Heart left ventricle (tissue), 16 donors: ENCODE measurements around the gene SERTAD2. TPM values are rescaled to one million over a fixed set of nuclear protein-coding genes. Genes with fewer than 3 reads are reported as not detected.

ENCODE experiments used
- ATAC-seq, 4 donors: fragments of 200-7000 bp; cut with Tn5 transposase; one replicate each; pipeline ENCODE4 v1.9.1; 2020 to 2022; ENCODE audit warnings: moderate library complexity in 4 of 4, mild to moderate bottlenecking in 3 of 4, moderate number of reproducible peaks in 1 of 4
- DNase-seq, 5 donors: peaks; one replicate each; pipeline ENCODE4 v3.0.0-alpha.2; 2020
- H3K27ac ChIP-seq, 12 donors: fragments of 200-600 bp; sonication (generic) in 4 of 12; one replicate each; pipeline versions ENCODE4 v1.5.0 to v1.8.0; 2016 to 2022; ENCODE audit warnings: mild to moderate bottlenecking in 2 of 12
- H3K27me3 ChIP-seq, 9 donors: fragments of 200-600 bp; sonication (generic) in 2 of 9; one replicate each; pipeline versions ENCODE4 v1.5.1 to v1.8.0; 2016 to 2022; ENCODE audit warnings: mild to moderate bottlenecking in 3 of 9
- H3K36me3 ChIP-seq, 9 donors: fragments of 200-600 bp; sonication (generic) in 2 of 9; one replicate each; pipeline versions ENCODE4 v1.5.0 to v1.8.0; 2018 to 2022; ENCODE audit warnings: mild to moderate bottlenecking in 2 of 9
- H3K4me1 ChIP-seq, 12 donors: fragments of 200-600 bp; sonication (generic) in 4 of 12; one replicate each; pipeline versions ENCODE4 v1.5.0 to v1.8.0; 2016 to 2022; ENCODE audit warnings: mild to moderate bottlenecking in 3 of 12
- H3K4me3 ChIP-seq, 12 donors: fragments of 200-600 bp; sonication (generic) in 4 of 12; one replicate each; pipeline versions ENCODE4 v1.5.0 to v1.8.0; 2017 to 2022; ENCODE audit warnings: mild to moderate bottlenecking in 9 of 12, moderate library complexity in 4 of 12
- H3K9me3 ChIP-seq, 12 donors: fragments of 200-600 bp; sonication (generic) in 4 of 12; one replicate each; pipeline versions ENCODE4 v1.5.0 to v1.8.0; 2016 to 2022; ENCODE audit warnings: mild to moderate bottlenecking in 1 of 12
- POLR2A ChIP-seq, 2 donors: fragments of 450-650 bp; IDR thresholded peaks; one replicate each; pipeline ENCODE4 v1.6.1; 2017; ENCODE audit warnings: antibody characterized with exemption in 2 of 2, mild to moderate bottlenecking in 2 of 2, moderate library complexity in 2 of 2
- WGBS, 4 donors: extraction: QIAGEN DNeasy Blood & Tissue Kit in 2 of 4; methylation state at CpG; one replicate each; pipeline versions ENCODE4 v1.1.5 to v1.1.7; 2013 to 2018; 5-methylcytosine and 5-hydroxymethylcytosine counted together
- intact Hi-C, 10 donors: fragments of 100-400 bp; cut with DNase I; formaldehyde crosslinking; loops; one replicate each; pipeline versions ENCODE4 v1.11.1 to v1.14.2; 2022
- polyA plus RNA-seq, 2 donors: library from polyadenylated mRNA; stranded (reverse); fragments of 200-250 nt; gene quantifications; one replicate each; pipeline ENCODE4 v1.2.3, GENCODE V29; 2013
- total RNA-seq, 9 donors: library from RNA; depleted of rRNA in 2 of 9; stranded (reverse); fragments of >200 nt in 2 of 9; fragmentation: NEBNext Ultra II Directional in 3 of 9; extraction: Animal tissue kit (Norgen Biotek cat#: 25700) in 3 of 9; gene quantifications; one replicate each; pipeline versions ENCODE4 v1.1.0 to v1.2.4, GENCODE V29; 2016 to 2023
- TF ChIP-seq, protein P1 (sequence below), 12 donors: fragments of 200-600 bp; sonication (generic) in 4 of 12; IDR thresholded peaks; one replicate each; pipeline versions ENCODE4 v1.5.0 to v1.8.0; 2018 to 2022; ENCODE audit warnings: antibody characterized with exemption in 12 of 12, mild to moderate bottlenecking in 5 of 12
- donor health status: ischemic (EF 13 %, LVEDD 7.1; RV severe dilation, severe dysfunction).
- donor health status: healthy with polysubstance abuse.
- donor health status: DM: no; HTN: yes; CAD: no.
- donor health status: DM: no; HTN: no; CAD: no.
- donor health status: ischemic (EF 25% LVEDD 6.9; RV normal size, moderate dysfunction).
- donor health status: ischemic (EF 25% LVEDD 5.7; RV mildly dilated, moderate dysfunction).
- donor health status: healthy.
- donor health status: DM: yes; HTN: yes; CAD: no.
- donor health status: ischemic (EF 35%, LVEDD 5.7; RV mildly dilated, moderate dysfunction).
- donor health status: nonischemic (EF 11% LVEDD 7.7; RV severe dilation, severe dysfunction).
- donor health status: DM: yes; HTN: yes; CAD: no.
- donor health status: PGD.
- donor health status: ischemic (EF 29% LVEDD 5.4; RV normal size, mild dysfunction).
- donor health status: nonischemic (EF 23%, LVEDD 6.1; RV moderate dilation, normal function).

SERTAD2 gene
- total and polyA plus RNA-seq, 11 donors = 5.1 to 21.6 (median 15.5) TPM

DNA sequence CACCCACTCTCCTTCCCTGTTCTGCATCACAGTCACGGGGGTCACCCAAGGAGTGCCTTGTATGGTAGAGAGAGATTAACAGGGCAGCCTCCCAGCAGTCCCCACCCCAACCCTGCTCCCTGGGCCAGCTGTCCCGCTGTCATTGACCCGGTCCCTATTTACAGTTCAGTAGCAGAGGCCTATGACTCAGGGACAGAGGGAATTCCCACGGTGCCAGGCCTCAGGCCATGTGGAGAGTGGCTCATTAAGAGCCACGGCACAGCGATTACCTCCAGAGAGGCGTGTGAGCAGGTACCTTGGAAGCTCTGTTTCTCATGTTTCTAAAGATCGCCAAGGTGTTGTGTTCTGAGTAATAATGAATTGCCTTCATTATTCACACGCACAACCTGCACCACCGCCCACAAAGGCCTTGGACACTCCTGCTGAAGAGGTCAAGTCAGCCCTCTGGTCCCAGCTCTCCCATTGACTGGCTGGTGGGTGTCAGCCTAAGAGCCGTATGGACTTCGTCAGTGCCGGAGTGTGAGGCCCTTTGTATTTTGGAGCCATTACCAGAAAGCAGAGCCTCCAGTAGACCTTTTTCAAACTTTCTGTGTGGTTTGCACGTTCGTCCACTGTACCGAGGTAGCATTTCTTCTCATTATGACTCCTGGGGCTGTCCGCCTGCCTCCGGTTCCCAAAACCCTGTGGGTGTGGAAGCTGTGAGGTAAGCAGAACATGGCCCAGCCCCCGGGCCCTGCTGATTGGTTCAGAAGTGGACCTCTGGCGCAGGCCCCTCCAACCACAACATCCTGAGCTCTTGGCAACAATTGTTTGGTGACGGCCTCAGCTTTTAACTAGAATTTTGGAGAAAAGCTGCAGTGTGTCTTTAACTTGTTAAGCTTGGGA is 47.0 kb downstream of the SERTAD2 start:
- Histone ChIP-seq H3K27me3 (no peaks in the 10 kb centered on the region), H3K4me1 (peaks cover 0 to 30% (median 8%) of the 10 kb centered on the region in 12 donors), H3K4me3 (peak overlapping the region in 7 of 12 donors; percentile 10 to 50 (median 40)), H3K9me3 (peaks cover 0 to 3% (median 0%) of the 10 kb centered on the region in 12 donors), H3K27ac (peak overlapping the region in 2 of 12 donors; percentile 12 to 69), H3K36me3 (no peaks in the 10 kb centered on the region)
- DNase-seq (peak; percentile 86 to 92 (median 88)), ATAC-seq (peak; percentile 87 to 94 (median 90))
- TF ChIP-seq, protein P1, sequence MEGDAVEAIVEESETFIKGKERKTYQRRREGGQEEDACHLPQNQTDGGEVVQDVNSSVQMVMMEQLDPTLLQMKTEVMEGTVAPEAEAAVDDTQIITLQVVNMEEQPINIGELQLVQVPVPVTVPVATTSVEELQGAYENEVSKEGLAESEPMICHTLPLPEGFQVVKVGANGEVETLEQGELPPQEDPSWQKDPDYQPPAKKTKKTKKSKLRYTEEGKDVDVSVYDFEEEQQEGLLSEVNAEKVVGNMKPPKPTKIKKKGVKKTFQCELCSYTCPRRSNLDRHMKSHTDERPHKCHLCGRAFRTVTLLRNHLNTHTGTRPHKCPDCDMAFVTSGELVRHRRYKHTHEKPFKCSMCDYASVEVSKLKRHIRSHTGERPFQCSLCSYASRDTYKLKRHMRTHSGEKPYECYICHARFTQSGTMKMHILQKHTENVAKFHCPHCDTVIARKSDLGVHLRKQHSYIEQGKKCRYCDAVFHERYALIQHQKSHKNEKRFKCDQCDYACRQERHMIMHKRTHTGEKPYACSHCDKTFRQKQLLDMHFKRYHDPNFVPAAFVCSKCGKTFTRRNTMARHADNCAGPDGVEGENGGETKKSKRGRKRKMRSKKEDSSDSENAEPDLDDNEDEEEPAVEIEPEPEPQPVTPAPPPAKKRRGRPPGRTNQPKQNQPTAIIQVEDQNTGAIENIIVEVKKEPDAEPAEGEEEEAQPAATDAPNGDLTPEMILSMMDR (IDR thresholded peaks at IDR 0.05) = no peak
- TF ChIP-seq POLR2A (IDR thresholded peaks at IDR 0.05) = no peak
- WGBS, 4 donors = 75 to 80% (median 79%) methylated on average over 17 to 21 of the region's 21 CpGs
- intact Hi-C loops = loop anchor here in 4 of 10 donors (5.0 kb wide), 3 partner anchors 36 to 261 kb away; no protein-coding TSS in a partner anchor

DNA sequence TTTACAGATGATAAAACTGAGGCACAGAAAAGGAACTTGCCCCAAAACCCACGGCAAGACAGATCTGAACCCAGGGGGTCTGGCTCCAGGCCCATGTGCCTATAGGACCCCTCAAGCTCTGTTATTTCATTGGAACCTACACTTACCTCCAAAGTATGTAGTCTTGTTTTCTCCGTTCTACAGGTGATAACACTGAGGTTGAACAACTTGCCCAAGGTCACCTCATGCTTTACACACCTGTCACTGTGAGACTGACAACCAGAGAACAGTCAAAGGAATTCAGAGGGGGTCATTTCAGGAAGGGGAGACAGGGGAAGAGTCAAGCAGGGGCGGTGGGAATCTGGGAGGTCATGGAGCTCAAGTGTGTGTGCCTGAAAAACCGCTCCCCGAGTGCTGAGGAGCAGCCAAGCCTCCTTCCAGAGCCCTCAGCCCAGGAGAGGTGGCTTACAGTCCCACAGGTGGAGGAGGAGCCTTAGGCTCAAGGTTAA is 47.7 kb downstream of the SERTAD2 start:
- peaks cover 0 to 30% (median 8%) of the 10 kb centered on the region in 12 donors for H3K4me1 ChIP-seq
- no peak overlapping the region for H3K27ac ChIP-seq
- intact Hi-C loops = loop anchor here in 4 of 10 donors (5.0 kb wide), 3 partner anchors 36 to 261 kb away; no protein-coding TSS in a partner anchor
- ATAC-seq (no peak), DNase-seq (no peak)
- H3K4me3 ChIP-seq = no peak overlapping the region
- no peaks in the 10 kb centered on the region for H3K36me3 ChIP-seq
- TF ChIP-seq POLR2A (IDR thresholded peaks at IDR 0.05) = no peak
- TF ChIP-seq, protein P1 (IDR thresholded peaks at IDR 0.05) = no peak
- no peaks in the 10 kb centered on the region for H3K27me3 ChIP-seq
- peaks cover 0 to 3% (median 0%) of the 10 kb centered on the region in 12 donors for H3K9me3 ChIP-seq
- WGBS, 4 donors = 90 to 97% (median 93%) methylated on average over 5 of the region's 5 CpGs

DNA sequence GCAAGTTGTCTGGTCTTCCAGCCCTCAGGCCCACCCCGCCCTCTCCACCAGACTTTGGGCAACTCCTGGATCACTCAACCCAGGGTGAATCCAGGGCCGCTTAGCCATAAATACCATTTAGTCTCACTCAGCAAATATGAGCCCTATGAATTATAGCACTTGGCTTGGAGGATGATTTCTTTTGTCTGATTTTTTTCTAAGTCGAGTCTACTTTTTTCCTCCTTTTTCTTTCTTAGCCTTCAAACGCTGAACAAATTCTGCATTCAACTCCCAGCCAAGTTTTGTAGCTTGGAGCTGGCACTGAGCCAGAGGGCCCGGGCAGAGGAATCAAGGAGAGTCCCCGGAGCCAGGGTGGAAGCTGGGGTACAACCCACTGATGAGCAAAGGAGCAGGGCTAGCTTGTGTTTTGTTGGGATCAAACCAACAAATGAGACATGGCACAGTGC is 48.7 kb downstream of the SERTAD2 start:
- TF ChIP-seq, protein P1 (IDR thresholded peaks at IDR 0.05) = no peak
- no peak for TF ChIP-seq POLR2A (IDR thresholded peaks at IDR 0.05)
- Histone ChIP-seq H3K27ac (no peak overlapping the region), H3K4me3 (no peak overlapping the region), H3K9me3 (peaks cover 0 to 3% (median 0%) of the 10 kb centered on the region in 12 donors), H3K4me1 (peaks cover 0 to 28% (median 8%) of the 10 kb centered on the region in 12 donors), H3K36me3 (no peaks in the 10 kb centered on the region), H3K27me3 (no peaks in the 10 kb centered on the region)
- DNase-seq (no peak), ATAC-seq (no peak)
- 41 to 53% (median 46%) methylated on average over 6 of the region's 6 CpGs for WGBS, 4 donors
- intact Hi-C loops = loop anchor here in 4 of 10 donors (5.0 kb wide), 3 partner anchors 37 to 262 kb away; no protein-coding TSS in a partner anchor

DNA sequence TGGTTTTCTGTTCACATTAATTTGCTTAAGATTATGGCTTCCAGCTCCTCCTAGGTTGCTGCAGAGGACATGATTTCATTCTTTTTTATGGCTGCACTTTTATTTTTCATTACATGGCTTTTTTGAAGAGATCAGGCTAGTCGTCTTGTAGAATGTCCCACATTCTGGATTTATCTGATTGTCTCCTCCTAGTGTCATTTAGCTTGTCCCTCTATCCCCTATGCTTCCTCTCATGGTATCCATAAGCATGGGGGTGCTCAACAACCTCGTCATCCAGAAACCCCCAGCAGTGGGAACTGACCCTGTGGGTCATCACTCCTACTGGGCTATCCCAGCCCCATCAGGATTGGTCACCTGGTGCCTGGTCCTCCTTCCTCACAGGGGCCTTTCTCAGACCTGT is 49.6 kb downstream of the SERTAD2 start:
- Histone ChIP-seq H3K36me3 (no peaks in the 10 kb centered on the region), H3K9me3 (peaks cover 0 to 3% (median 0%) of the 10 kb centered on the region in 12 donors), H3K4me1 (peaks cover 0 to 28% (median 5%) of the 10 kb centered on the region in 12 donors), H3K27ac (no peak overlapping the region), H3K4me3 (no peak overlapping the region), H3K27me3 (no peaks in the 10 kb centered on the region)
- DNase-seq (no peak), ATAC-seq (no peak)
- TF ChIP-seq, protein P1 (IDR thresholded peaks at IDR 0.05) = no peak
- TF ChIP-seq POLR2A (IDR thresholded peaks at IDR 0.05) = no peak
- WGBS, 4 donors = 89 to 97% (median 94%) methylated on average over 2 of the region's 2 CpGs
- intact Hi-C loops = no loop called here
